22Rv1 (cell line): Measurements from ENCODE around the gene MUC3A.

ENCODE experiments used
- CTCF ChIP-seq: fragments of 450-650 bp; IDR thresholded peaks from 2 replicates; pipeline ENCODE4 v1.5.1; 2017; ENCODE audit warnings: mild to moderate bottlenecking
- ZFX ChIP-seq: fragments of 450-650 bp; IDR thresholded peaks from 2 replicates; pipeline ENCODE4 v1.6.1; 2017; ENCODE audit warnings: antibody characterized with exemption, borderline replicate concordance

- TF ChIP-seq CTCF (no peak), ZFX (no peak)
These were observed 47.4 kb upstream of the MUC3A start for GRCh38 chr7:100901921-100902332.
